RKO (cell line): ENCODE data around the gene CD22.

ENCODE experiments used
- DNase-seq: peaks from one replicate; pipeline ENCODE4 v3.0.0-alpha.2; 2016; ENCODE audit warnings: low spot score

Gene CD22

GRCh38 chr19:35314031-35314430 is 15.0 kb upstream of the CD22 start:
- DNase-seq, result no peak

DNA sequence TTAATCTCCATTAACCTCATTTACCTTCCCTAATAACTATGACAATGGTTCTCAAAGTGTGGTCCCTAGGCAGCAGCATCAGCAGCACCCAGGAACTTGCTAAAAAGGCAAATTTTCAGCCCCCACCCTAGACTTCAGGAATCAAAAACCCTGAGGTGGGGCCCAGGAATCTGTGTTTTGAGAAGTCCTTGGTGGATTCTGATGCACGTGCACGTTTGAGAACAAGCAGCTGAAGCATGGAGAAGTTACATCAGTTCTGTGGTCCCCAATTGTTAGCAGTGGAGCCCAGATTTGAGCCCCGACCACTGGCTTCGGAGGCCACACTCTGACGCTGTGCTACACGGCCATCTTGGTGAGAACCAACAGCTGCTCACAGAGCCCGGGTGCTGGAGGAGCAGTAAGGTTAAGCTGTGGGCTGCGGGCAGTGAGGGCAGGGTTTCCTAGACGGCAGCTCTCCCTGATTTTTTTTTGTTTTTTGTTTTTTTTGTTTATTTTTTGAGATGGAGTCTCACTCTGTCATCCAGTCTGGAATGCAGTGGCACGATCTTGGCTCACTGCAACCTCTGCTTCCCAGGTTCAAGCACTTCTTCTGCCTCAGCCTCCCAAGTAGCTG is 14.0 kb upstream of the CD22 start:
- DNase-seq, result no peak

DNA sequence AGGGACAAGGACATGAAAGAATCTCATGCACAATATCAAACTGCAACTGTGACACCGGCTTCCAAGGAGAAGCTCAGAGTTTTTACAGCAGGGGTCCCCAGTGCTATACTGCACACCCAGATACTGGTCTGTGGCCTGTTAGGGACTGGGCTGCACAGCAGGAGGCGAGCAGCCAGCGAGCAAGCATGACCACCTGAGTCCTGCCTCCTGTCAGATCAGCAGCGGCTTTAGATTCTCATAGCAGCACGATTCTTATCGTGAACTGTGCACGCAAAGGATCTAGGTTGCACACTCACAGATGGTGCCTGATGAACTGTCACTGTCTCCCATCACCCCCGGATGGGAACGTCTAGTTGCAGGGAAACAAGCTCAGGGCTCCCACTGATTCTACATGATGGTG is 13.1 kb upstream of the CD22 start:
- no peak for DNase-seq

- DNase-seq, result no peak
Observed at GRCh38 chr19:35316560-35316959, 12.4 kb upstream of the CD22 start.

- DNase-seq, result no peak
Observed at GRCh38 chr19:35317464-35318043, 11.4 kb upstream of the CD22 start.

GRCh38 chr19:35318679-35319448 is 10.1 kb upstream of the CD22 start:
- peak; percentile 51 for DNase-seq

DNA sequence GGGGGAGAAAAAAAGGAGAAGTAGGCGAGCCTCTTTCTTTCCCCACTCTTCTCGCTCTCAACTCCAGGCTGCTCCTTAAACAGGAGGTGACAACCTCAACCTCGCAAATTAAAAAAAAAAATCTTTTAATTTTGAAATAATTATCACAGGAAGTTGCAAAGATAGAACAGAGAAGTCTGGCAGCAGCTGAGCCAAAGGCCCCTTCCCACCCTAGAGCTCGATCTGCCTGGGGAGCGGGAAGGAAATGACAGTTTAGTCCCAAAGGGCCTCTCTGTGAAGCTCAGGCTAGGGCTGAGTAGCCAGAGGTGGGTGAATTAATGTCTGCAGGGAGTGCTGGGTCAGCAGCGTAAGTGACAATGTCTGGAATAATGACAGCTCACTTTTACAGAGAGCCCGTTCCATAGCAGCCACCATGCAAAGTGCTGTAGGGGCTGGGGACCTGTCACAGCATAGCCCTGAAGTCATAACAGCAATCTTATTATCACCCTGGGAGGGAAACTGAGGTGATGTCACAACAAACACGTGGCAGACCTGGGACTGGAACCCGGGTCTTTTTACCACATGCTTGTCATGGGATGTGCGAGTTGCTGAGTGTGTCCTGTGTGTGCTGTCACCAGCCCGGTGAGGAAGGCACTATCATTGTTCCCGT is 8.8 kb upstream of the CD22 start:
- no peak for DNase-seq

DNA sequence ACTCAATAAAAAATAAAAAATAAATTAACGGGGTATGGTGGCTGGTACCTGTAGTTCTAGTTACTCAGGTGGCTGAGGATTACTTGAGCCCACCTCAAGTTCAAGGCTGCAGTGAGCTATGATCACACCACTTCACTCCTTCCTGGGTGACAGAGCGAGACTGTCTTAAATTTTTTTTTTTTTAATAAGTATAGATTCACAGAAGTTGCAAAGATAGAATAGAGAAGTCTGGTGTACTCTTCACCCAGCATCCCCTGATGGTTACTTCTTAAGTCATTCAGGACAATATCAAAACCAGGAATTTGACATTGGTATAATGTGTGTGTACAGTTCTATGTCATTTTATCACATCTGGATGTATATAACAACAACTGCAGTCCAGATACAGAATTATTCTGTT is 7.7 kb upstream of the CD22 start:
- no peak for DNase-seq

DNA sequence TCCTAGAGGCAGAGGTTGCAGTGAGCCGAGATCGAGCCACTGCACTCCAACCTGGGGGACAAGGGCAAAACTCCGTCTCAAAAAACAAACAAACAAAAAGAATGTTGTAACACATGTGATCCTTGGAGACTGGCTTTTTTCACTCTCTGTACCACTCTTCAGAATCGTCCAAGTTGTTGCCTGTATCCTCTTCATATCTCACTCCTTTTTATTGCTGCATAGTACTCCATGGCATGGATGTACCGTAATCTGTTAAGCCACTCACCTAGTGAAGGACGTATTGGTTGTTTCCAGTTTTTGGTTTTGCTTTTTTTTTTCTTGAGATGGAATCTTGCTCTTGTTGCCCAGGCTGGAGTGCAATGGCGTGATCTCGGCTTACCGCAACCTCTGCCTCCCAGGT is 7.0 kb upstream of the CD22 start:
- no peak for DNase-seq

DNA sequence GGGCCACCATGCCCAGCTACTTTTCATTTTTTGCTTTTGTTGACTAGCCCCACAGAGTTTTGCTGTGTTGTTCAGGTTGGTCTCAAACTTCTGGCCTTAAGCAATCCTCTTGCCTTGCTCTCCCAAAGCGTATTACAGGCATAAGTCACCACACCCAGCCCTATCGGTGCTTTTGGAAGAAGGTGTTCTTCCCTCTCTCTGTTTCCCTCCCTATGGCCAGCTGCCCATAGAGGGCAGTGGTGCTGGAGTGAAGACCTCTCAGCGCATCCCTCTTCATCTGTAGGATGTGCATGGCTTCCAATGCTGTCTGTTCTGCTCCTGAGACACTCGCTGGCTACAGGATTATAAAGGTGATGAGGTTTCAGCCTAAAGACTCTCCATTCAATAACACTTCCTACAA is 1.3 kb upstream of the CD22 start:
- peak; percentile 11 for DNase-seq

DNA sequence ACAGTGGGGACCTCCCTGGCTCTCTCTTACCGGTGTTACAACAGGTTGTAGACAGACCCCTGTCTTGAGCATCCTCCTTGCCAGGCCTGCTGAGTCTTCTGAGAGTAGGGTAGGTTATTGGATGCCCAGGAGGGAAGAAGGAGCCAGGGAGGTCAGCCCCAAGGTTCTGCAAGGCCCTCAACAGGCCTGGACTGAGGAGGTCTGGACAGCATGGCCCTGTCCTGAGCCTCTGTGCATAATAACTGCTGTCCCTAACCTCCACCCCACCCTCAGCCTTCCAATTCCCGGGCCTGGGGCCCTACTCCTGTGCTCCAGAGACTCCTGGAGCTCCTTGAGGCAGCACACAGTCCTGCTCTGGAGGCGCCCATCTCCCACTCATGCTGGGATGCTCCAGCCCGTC is 336 bp downstream of the CD22 start:
- DNase-seq, result no peak

- no peak for DNase-seq
Observed at GRCh38 chr19:35330475-35330874, 1.5 kb downstream of the CD22 start.

DNA sequence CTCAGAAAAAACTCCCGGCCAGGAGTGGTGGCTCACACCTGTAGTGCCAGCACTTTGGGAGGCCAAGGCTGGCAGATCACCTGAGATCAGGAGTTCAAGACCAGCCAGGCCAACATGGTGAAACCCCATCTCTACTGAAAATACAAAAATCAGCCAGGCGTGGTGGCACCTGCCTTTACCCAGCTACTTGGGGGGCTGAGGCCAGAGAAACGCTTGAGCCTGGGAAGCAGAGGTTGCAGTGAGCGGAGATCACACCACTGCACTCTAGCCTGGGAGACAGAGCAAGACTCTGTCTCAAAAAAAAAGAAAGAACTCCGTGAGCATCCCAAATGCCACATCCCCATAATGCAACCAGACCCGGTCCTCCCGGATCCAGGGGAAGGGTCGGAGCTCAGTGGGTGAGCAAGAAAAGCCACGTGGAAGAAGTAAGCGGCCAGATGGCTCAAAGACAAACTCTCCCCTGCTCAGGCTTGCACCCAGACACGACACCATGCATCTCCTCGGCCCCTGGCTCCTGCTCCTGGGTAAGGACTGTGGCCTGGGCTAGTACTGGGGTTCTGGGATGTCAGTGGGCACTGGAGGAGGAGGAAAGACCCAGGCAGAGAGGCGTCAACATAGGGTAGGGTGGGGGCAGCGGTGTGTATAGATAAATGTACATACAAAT is 2.7 kb downstream of the CD22 start:
- no peak for DNase-seq

- DNase-seq, result no peak
Observed at GRCh38 chr19:35332817-35333216, 3.8 kb downstream of the CD22 start.

DNA sequence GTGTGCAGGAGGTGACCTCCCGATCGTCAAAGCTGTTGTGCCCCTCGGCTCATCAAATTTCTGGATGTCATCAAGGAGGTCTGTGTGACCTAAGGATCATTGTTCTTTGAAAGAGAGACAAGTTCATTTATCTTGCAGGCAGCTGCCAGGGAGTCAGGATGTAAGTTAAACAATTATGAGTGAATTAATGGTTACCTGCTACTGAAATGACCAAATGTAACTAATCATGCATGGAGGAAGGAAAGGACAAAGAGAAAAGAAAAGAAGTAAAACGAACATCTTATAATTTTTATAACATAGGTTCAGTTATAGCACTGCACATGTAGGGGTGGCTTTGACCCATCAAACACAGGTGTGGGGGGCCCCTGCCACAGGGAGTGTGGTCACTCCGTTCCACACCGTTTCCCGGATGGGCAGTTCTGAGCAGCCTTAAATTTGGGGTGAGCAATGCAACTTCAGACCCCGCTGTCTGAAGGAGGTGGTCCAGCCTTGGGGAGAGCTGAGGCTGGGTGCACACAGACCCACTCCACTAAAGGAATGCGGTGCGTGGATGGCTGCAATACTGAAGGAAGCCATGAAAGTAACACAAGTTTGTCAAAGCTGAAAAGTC is 5.3 kb downstream of the CD22 start:
- DNase-seq, result no peak

- no peak for DNase-seq
Observed at GRCh38 chr19:35336166-35336955, 7.4 kb downstream of the CD22 start.

- DNase-seq, result no peak
Observed at GRCh38 chr19:35337097-35337983, 8.4 kb downstream of the CD22 start.

- no peak for DNase-seq
Observed at GRCh38 chr19:35337984-35338296, 9.0 kb downstream of the CD22 start.

- DNase-seq, result no peak
Observed at GRCh38 chr19:35340431-35340830, 11.4 kb downstream of the CD22 start.

- no peak for DNase-seq
Observed at GRCh38 chr19:35341006-35341405, 12.0 kb downstream of the CD22 start.
